Transverse colon (tissue), 4 donors: ENCODE data around the gene CEMIP2. TPM values are rescaled to one million over a fixed set of nuclear protein-coding genes. Genes with fewer than 3 reads are reported as not detected.

Experiments used
- DNase-seq: peaks from one replicate; pipeline ENCODE4 v3.0.0-alpha.2; 2019
- H3K27ac ChIP-seq, 4 donors: fragments of 200-600 bp; sonication (generic); 2 replicates each; pipeline ENCODE4 v1.5.1; 2016 to 2018; ENCODE audit warnings: inconsistent platforms in 4 of 4
- H3K27me3 ChIP-seq: fragments of 200-600 bp; sonication (generic); 2 replicates; pipeline ENCODE4 v1.5.1; 2017; ENCODE audit warnings: inconsistent platforms
- H3K36me3 ChIP-seq, 4 donors: fragments of 200-600 bp; sonication (generic); 2 replicates each; pipeline ENCODE4 v1.5.1; 2017 to 2019; ENCODE audit warnings: inconsistent platforms in 4 of 4
- H3K4me1 ChIP-seq, 4 donors: fragments of 200-600 bp; sonication (generic); 2 replicates each; pipeline ENCODE4 v1.5.1; 2017 to 2020; ENCODE audit warnings: inconsistent platforms in 4 of 4
- H3K4me3 ChIP-seq, 4 donors: fragments of 200-600 bp; sonication (generic); 1 replicate in 1 of 4; 2 replicates in 3 of 4; pipeline versions ENCODE4 v1.5.1 to v1.6.1; 2017 to 2019; ENCODE audit warnings: inconsistent platforms in 4 of 4
- H3K9me3 ChIP-seq, 2 donors: fragments of 200-600 bp; sonication (generic); 2 replicates each; pipeline ENCODE4 v1.5.1; 2017 to 2019; ENCODE audit warnings: inconsistent platforms in 2 of 2
- CTCF ChIP-seq, 5 experiments: fragments of 200-600 bp in 3 of 5; fragments of 450-650 bp in 2 of 5; sonication (generic) in 3 of 5; IDR thresholded peaks; 1 replicate in 2 of 5; 2 replicates in 3 of 5; pipeline ENCODE4 v1.5.1; 2016 to 2017; ENCODE audit warnings: antibody characterized with exemption in 5 of 5, inconsistent platforms in 3 of 5, mild to moderate bottlenecking in 2 of 5, moderate library complexity in 1 of 5
- EP300 ChIP-seq: sonication (generic); formaldehyde crosslinking; IDR thresholded peaks from one replicate; pipeline ENCODE4 v1.6.1; 2017; ENCODE audit warnings: antibody characterized with exemption, low read depth
- POLR2A ChIP-seq: fragments of 450-650 bp; IDR thresholded peaks from one replicate; pipeline ENCODE4 v1.6.1; 2016; ENCODE audit warnings: antibody characterized with exemption, mild to moderate bottlenecking, moderate library complexity
- POLR2AphosphoS5 ChIP-seq, 3 donors: sonication (generic); formaldehyde crosslinking; IDR thresholded peaks; one replicate each; pipeline ENCODE4 v1.6.1; 2016; ENCODE audit warnings: antibody characterized with exemption in 3 of 3
- WGBS, 2 donors: methylation state at CpG; one replicate each; pipeline ENCODE4 v1.1.5; 2018; ENCODE audit warnings: low coverage in 1 of 2; 5-methylcytosine and 5-hydroxymethylcytosine counted together
- in situ Hi-C, 4 donors: fragments of 200-750 bp; cut with MboI; loops; one replicate each; pipeline versions ENCODE4 v1.15.0 to v1.15.1; 2017; ENCODE audit warnings: low sequenced_read_pairs in 3 of 4, low pct_ligation_motif_present in 1 of 4, low pct_unique_long_range_greater_than_20kb in 1 of 4
- intact Hi-C: fragments of 100-400 bp; cut with DNase I; formaldehyde crosslinking; loops from one replicate; pipeline ENCODE4 v1.15.1; 2023; ENCODE audit warnings: low total_unique reads
- total RNA-seq, 4 donors: library from RNA; depleted of rRNA; stranded (reverse); fragments of >200 nt; gene quantifications; one replicate each; pipeline ENCODE4 v1.1.0, GENCODE V29; 2016

The CEMIP2 gene
- total RNA-seq, result 100 to 1,000 TPM in 3 of 4 donors, 10 to 100 TPM in 1; 56.3 to 352 (median 236) TPM

GRCh38 chr9:71768388-71769174, at the start of gene CEMIP2:
CEMIP2 (minus strand) TSS chr9:71768513; CDS start chr9:71750373, 18,140 bp downstream.
- Histone ChIP-seq H3K27me3 (no peaks in the 10 kb centered on the region), H3K9me3 (no peaks in the 10 kb centered on the region), H3K36me3 (no peaks in the 10 kb centered on the region), H3K27ac (peak within 1 kb of the TSS; percentile 96 to 99 (median 96)), H3K4me1 (peaks cover 9 to 53% (median 41%) of the 10 kb centered on the region in 4 donors), H3K4me3 (peak within 1 kb of the TSS; percentile 70 to 96 (median 86))
- DNase-seq, result peak; percentile 94
- WGBS, 2 donors, result 2% methylated on average over 16 of the region's 86 CpGs; no CpG with 5 or more reads in 1 of the 2 donors
- peak in 3 of 5 experiments; percentile 20 to 62 (median 39) for TF ChIP-seq CTCF (IDR thresholded peaks at IDR 0.05)
- peak; percentile 91 to 97 (median 96) for TF ChIP-seq POLR2AphosphoS5 (IDR thresholded peaks at IDR 0.05)
- TF ChIP-seq EP300, result no peak
- peak; percentile 96 for TF ChIP-seq POLR2A
- intact Hi-C loops (loop anchor here (10.0 kb wide), 1 partner anchor 164 kb away; no protein-coding TSS in a partner anchor), in situ Hi-C loops (loop anchor here in 1 of 4 donors (25.0 kb wide), 1 partner anchor 156 kb away; no protein-coding TSS in a partner anchor)

GRCh38 chr9:71816916-71817451, 48.7 kb upstream of the CEMIP2 start:
- WGBS, 2 donors, result 62 to 63% methylated on average over 9 of the region's 9 CpGs
- H3K27ac ChIP-seq, result no peak overlapping the region
- intact Hi-C loops (no loop called here), in situ Hi-C loops (loop anchor here (10.0 to 25.0 kb wide), 6 partner anchors 170 to 770 kb away; no protein-coding TSS in a partner anchor)
- H3K4me1 ChIP-seq, result peaks cover 0 to 6% (median 0%) of the 10 kb centered on the region in 4 donors
- H3K27me3 ChIP-seq, result no peaks in the 10 kb centered on the region
- no peak overlapping the region for H3K4me3 ChIP-seq
- DNase-seq, result no peak
- TF ChIP-seq CTCF (IDR thresholded peaks at IDR 0.05), result no peak
- TF ChIP-seq POLR2AphosphoS5 (IDR thresholded peaks at IDR 0.05), result no peak
- no peak for TF ChIP-seq POLR2A
- no peaks in the 10 kb centered on the region for H3K36me3 ChIP-seq
- H3K9me3 ChIP-seq, result no peaks in the 10 kb centered on the region

GRCh38 chr9:71814815-71815214, 46.5 kb upstream of the CEMIP2 start:
- Histone ChIP-seq H3K36me3 (no peaks in the 10 kb centered on the region), H3K4me1 (peaks cover 0 to 6% (median 0%) of the 10 kb centered on the region in 4 donors), H3K27me3 (no peaks in the 10 kb centered on the region), H3K27ac (no peak overlapping the region), H3K9me3 (no peaks in the 10 kb centered on the region), H3K4me3 (no peak overlapping the region)
- no peak for DNase-seq
- WGBS, 2 donors, result 75 to 90% methylated on average over 2 to 3 of the region's 3 CpGs
- TF ChIP-seq CTCF (IDR thresholded peaks at IDR 0.05), result no peak
- TF ChIP-seq EP300, result no peak
- TF ChIP-seq POLR2A, result no peak
- no peak for TF ChIP-seq POLR2AphosphoS5 (IDR thresholded peaks at IDR 0.05)
- in situ Hi-C loops, result loop anchor here (10.0 to 25.0 kb wide), 6 partner anchors 172 to 772 kb away; no protein-coding TSS in a partner anchor
- intact Hi-C loops, result no loop called here

GRCh38 chr9:71814226-71814625, 45.9 kb upstream of the CEMIP2 start:
- intact Hi-C loops (no loop called here), in situ Hi-C loops (loop anchor here (10.0 to 25.0 kb wide), 6 partner anchors 173 to 773 kb away; no protein-coding TSS in a partner anchor)
- Histone ChIP-seq H3K27ac (no peak overlapping the region), H3K36me3 (no peaks in the 10 kb centered on the region), H3K27me3 (no peaks in the 10 kb centered on the region), H3K4me1 (peaks cover 0 to 6% (median 0%) of the 10 kb centered on the region in 4 donors), H3K9me3 (no peaks in the 10 kb centered on the region), H3K4me3 (no peak overlapping the region)
- no peak for TF ChIP-seq CTCF (IDR thresholded peaks at IDR 0.05)
- no peak for TF ChIP-seq EP300
- TF ChIP-seq POLR2A, result no peak
- no peak for TF ChIP-seq POLR2AphosphoS5 (IDR thresholded peaks at IDR 0.05)
- DNase-seq, result no peak
- 71 to 93% methylated on average over 3 of the region's 3 CpGs for WGBS, 2 donors
